ENCODE measurements around the gene SLC35G6. TPM values are rescaled to one million over a fixed set of nuclear protein-coding genes. Genes with fewer than 3 reads are reported as not detected.
A peak's percentile ranks its signal among the peaks of the same experiment; 100 is the strongest.
"Not testable (repeated sequence)": the region's sequence is repeated elsewhere in the genome, so short reads cannot be mapped to it uniquely, and the experiment has no call there.

SLC35G6 gene
- total RNA-seq, 3 donors from 2014 or later, result not detected

GRCh38 chr17:7471729-7472128, 9.5 kb upstream of the SLC35G6 start:
- Histone ChIP-seq H3K4me1 (peaks cover 3 to 12% of the 10 kb centered on the region in 2 donors), H3K27ac (peak overlapping the region; percentile 1 to 45), H3K4me3 (no peak overlapping the region), H3K36me3 (no peaks in the 10 kb centered on the region), H3K27me3 (no peaks in the 10 kb centered on the region), H3K9me3 (no peaks in the 10 kb centered on the region)
- DNase-seq (ENCODE audit: low spot score in 2 of 2), result no peak
- TF ChIP-seq POLR2AphosphoS5 (IDR thresholded peaks at IDR 0.05) (no peak), POLR2A (IDR thresholded peaks at IDR 0.05) (no peak), CTCF (IDR thresholded peaks at IDR 0.05) (no peak)
- intact Hi-C loops (cut with DNase I; ENCODE audit: low total_unique reads), result no loop called here

GRCh38 chr17:7474767-7475166, 6.5 kb upstream of the SLC35G6 start:
- H3K9me3 ChIP-seq; DNase-seq (ENCODE audit: low spot score in 2 of 2); H3K4me3 ChIP-seq; H3K27me3 ChIP-seq; H3K36me3 ChIP-seq; intact Hi-C loops (cut with DNase I; ENCODE audit: low total_unique reads): not testable (repeated sequence)
- H3K4me1 ChIP-seq, result peaks cover 3 to 22% of the 10 kb centered on the region in 2 donors
- peak overlapping the region in 1 of 2 donors; percentile 100 for H3K27ac ChIP-seq

- peak overlapping the region in 1 of 3 donors; percentile 100 for H3K4me3 ChIP-seq
- intact Hi-C loops (cut with DNase I; ENCODE audit: low total_unique reads), result no loop called here
- TF ChIP-seq POLR2AphosphoS5 (IDR thresholded peaks at IDR 0.05) (peak in 2 of 3 donors; percentile 17 to 78), CTCF (IDR thresholded peaks at IDR 0.05) (no peak), POLR2A (IDR thresholded peaks at IDR 0.05) (no peak)
- peak overlapping the region; percentile 100 for H3K27ac ChIP-seq
- peaks cover 3 to 22% of the 10 kb centered on the region in 2 donors for H3K4me1 ChIP-seq
- H3K27me3 ChIP-seq, result no peaks in the 10 kb centered on the region
- no peak for DNase-seq (ENCODE audit: low spot score in 2 of 2)
- no peaks in the 10 kb centered on the region for H3K9me3 ChIP-seq
- H3K36me3 ChIP-seq, result no peaks in the 10 kb centered on the region
Measured at GRCh38 chr17:7475764-7476422, 5.4 kb upstream of the SLC35G6 start.

DNA sequence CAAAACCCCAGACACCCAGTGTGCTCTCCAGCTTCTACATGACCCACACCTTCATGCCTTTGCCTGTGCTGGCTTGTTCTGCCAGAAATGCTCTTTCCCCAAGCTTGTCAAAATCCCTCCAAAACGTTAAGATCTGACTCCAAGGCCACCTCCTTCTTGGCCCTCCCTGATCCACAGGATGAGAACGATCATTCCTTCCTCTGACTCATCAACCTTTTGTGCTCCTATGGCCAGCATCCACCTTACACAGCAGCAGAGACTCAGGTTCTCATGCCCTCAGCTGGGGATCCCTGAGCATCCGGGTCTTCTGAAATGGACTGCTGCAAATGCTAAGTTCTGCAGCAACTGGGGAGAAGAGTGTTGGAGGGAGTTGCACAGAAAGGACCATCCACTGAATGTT, 4.8 kb upstream of the SLC35G6 start:
- Histone ChIP-seq H3K36me3 (no peaks in the 10 kb centered on the region), H3K9me3 (no peaks in the 10 kb centered on the region), H3K27me3 (no peaks in the 10 kb centered on the region), H3K27ac (peak overlapping the region; percentile 100), H3K4me1 (peaks cover 3 to 22% of the 10 kb centered on the region in 2 donors), H3K4me3 (peak overlapping the region in 1 of 3 donors; percentile 100)
- intact Hi-C loops (cut with DNase I; ENCODE audit: low total_unique reads), result no loop called here
- DNase-seq (ENCODE audit: low spot score in 2 of 2), result peak in 1 of 2 donors; percentile 57
- TF ChIP-seq POLR2A (IDR thresholded peaks at IDR 0.05) (no peak), CTCF (IDR thresholded peaks at IDR 0.05) (no peak), POLR2AphosphoS5 (IDR thresholded peaks at IDR 0.05) (no peak)

DNA sequence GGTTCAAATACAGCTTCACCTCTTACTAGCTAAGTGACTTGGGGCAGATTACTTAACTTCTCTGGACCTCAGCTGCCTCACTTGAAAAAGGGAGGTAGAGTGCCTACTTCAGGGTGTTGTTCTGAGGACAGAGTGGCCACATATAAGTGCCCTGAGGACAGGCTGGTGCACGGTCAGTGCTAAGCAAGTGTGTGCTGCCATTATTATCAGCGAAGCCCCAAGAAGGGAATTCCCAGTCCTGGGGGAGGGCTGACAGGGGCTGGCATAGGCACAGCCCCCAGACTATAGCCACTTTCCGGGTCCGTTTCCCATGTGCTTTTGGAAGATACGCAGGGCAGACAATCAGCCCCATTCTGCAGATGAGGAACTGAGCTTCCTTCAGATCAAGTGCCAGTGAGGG, 4.3 kb upstream of the SLC35G6 start:
- peak overlapping the region; percentile 100 for H3K27ac ChIP-seq

More for the DNA sequence above, 4.3 kb upstream of the SLC35G6 start:
- intact Hi-C loops (cut with DNase I; ENCODE audit: low total_unique reads), result no loop called here
- peaks cover 3 to 22% of the 10 kb centered on the region in 2 donors for H3K4me1 ChIP-seq
- TF ChIP-seq POLR2AphosphoS5 (IDR thresholded peaks at IDR 0.05), result no peak
- no peak for TF ChIP-seq POLR2A (IDR thresholded peaks at IDR 0.05)
- TF ChIP-seq CTCF (IDR thresholded peaks at IDR 0.05), result no peak
- no peaks in the 10 kb centered on the region for H3K36me3 ChIP-seq
- H3K27me3 ChIP-seq, result no peaks in the 10 kb centered on the region
- DNase-seq (ENCODE audit: low spot score in 2 of 2), result no peak
- H3K4me3 ChIP-seq, result peak overlapping the region; percentile 93 to 100 (median 99)
- no peaks in the 10 kb centered on the region for H3K9me3 ChIP-seq

Measured in breast epithelium (tissue), 4 donors.